ENCODE data around the gene DPP6. TPM values are rescaled to one million over a fixed set of nuclear protein-coding genes. Genes with fewer than 3 reads are reported as not detected.

Gene DPP6
- total and polyA plus RNA-seq, 2 experiments from 2014 or later: not detected

GRCh38 chr7:154613811-154614210, 561.6 kb downstream of the DPP6 start:
- DNase-seq (ENCODE audit: low spot score): no peak
- no peaks in the 10 kb centered on the region; the same call in 2 of the 3 replicates for H3K4me1 Mint-ChIP-seq
- peaks cover 2% of the 10 kb centered on the region for H3K27me3 Mint-ChIP-seq (ENCODE audit: insufficient read depth, low read depth, poor library complexity)
- no peaks in the 10 kb centered on the region for H3K27me3 ChIP-seq (ENCODE audit: insufficient read depth)
- H3K36me3 Mint-ChIP-seq (ENCODE audit: low read depth): no peaks in the 10 kb centered on the region
- H3K4me1 ChIP-seq (ENCODE audit: insufficient read depth): no peaks in the 10 kb centered on the region
- TF ChIP-seq NANOG (IDR thresholded peaks at IDR 0.05; ENCODE audit: borderline replicate concordance) (no peak), ZNF114 (CRISPR knock-in tag; IDR thresholded peaks at IDR 0.05) (no peak), ZNF462 (CRISPR knock-in tag; IDR thresholded peaks at IDR 0.05) (no peak), CREB1 (CRISPR knock-in tag; IDR thresholded peaks at IDR 0.05; ENCODE audit: low read depth) (no peak), ZNF331 (CRISPR knock-in tag; IDR thresholded peaks at IDR 0.05; ENCODE audit: low read depth) (no peak), ETS1 (IDR thresholded peaks at IDR 0.05) (no peak), POLR2AphosphoS5 (IDR thresholded peaks at IDR 0.05; ENCODE audit: low read depth) (no peak), JUNB (IDR thresholded peaks at IDR 0.05; ENCODE audit: unreplicated experiment) (no peak), STAT1 (IDR thresholded peaks at IDR 0.05; ENCODE audit: unreplicated experiment) (no peak)
- no peaks in the 10 kb centered on the region for H3K79me2 ChIP-seq (replicated peaks; ENCODE audit: insufficient read depth)
- H3K27ac ChIP-seq (ENCODE audit: low read depth): no peak overlapping the region
- no peak overlapping the region for H2AFZ ChIP-seq
- H3K27ac Mint-ChIP-seq: no peak overlapping the region
- H3K4me3 ChIP-seq: no peak overlapping the region
- no peak overlapping the region for H3K4me3 Mint-ChIP-seq
- no peaks in the 10 kb centered on the region for H3K9me3 Mint-ChIP-seq
- H4K20me1 ChIP-seq (replicated peaks; ENCODE audit: insufficient read depth): no peaks in the 10 kb centered on the region
- H3K4me2 ChIP-seq: no peak overlapping the region
- no peaks in the 10 kb centered on the region for H3F3A ChIP-seq (replicated peaks; ENCODE audit: low read depth)
- H3K36me3 ChIP-seq (ENCODE audit: insufficient read depth): peaks cover 3% of the 10 kb centered on the region; the same call in 1 of the 2 replicates
- H3K9me2 ChIP-seq (ENCODE audit: insufficient read depth): no peaks in the 10 kb centered on the region
- ATAC-seq: no peak
